SU-DHL-6 (cell line): ENCODE measurements around the gene GSTA5.
A peak's percentile ranks its signal among the peaks of the same experiment; 100 is the strongest.
"Not testable (repeated sequence)": the region's sequence is repeated elsewhere in the genome, so short reads cannot be mapped to it uniquely, and the experiment has no call there.

Source experiments
- H2AFZ ChIP-seq: fragments of 200-600 bp; sonication (generic); 2 replicates; pipeline ENCODE4 v1.6.1; 2014; ENCODE audit warnings: low read depth, mild to moderate bottlenecking, moderate library complexity, mixed read lengths, antibody characterized with exemption, low read length; ENCODE audit not compliant: severe bottlenecking
- H3F3A ChIP-seq: fragments of 200-600 bp; shearing (Covaris generic); 2 replicates; pipeline ENCODE4 v1.6.0; 2016; ENCODE audit warnings: antibody characterized with exemption, mild to moderate bottlenecking; ENCODE audit not compliant: insufficient read depth
- H3K27ac ChIP-seq: fragments of 200-600 bp; sonication (generic); 2 replicates; pipeline ENCODE4 v1.5.1; 2016; ENCODE audit warnings: low read depth, mild to moderate bottlenecking, low read length, moderate library complexity, mixed read lengths
- H3K27me3 ChIP-seq: fragments of 200-600 bp; sonication (generic), shearing (Covaris generic); 2 replicates; pipeline ENCODE4 v1.6.0; 2014; ENCODE audit warnings: mild to moderate bottlenecking, low read length
- H3K36me3 ChIP-seq: fragments of 200-600 bp; sonication (generic); 2 replicates; pipeline ENCODE4 v1.6.1; 2014; ENCODE audit warnings: mild to moderate bottlenecking, low read length, mixed read lengths
- H3K4me2 ChIP-seq: fragments of 300-600, 200-600 bp; shearing (Covaris generic), sonication (generic); 2 replicates; pipeline ENCODE4 v1.6.0; 2014; ENCODE audit warnings: low read length, low read depth, mild to moderate bottlenecking; ENCODE audit not compliant: poor library complexity, severe bottlenecking
- H3K4me3 ChIP-seq: fragments of 200-600 bp; sonication (generic); 2 replicates; pipeline ENCODE4 v1.5.1; 2014; ENCODE audit warnings: antibody characterized with exemption, low read length, mild to moderate bottlenecking, mixed read lengths; ENCODE audit not compliant: insufficient read depth, poor library complexity, severe bottlenecking
- H3K79me2 ChIP-seq: fragments of 200-600 bp; sonication (generic); 2 replicates; pipeline ENCODE4 v1.6.1; 2014; ENCODE audit warnings: mild to moderate bottlenecking, low read length, moderate library complexity; ENCODE audit not compliant: insufficient read depth
- H3K9ac ChIP-seq: fragments of 200-600 bp; sonication (generic); 2 replicates; pipeline ENCODE4 v1.7.0; 2014; ENCODE audit warnings: mild to moderate bottlenecking, low read length
- H3K9me2 ChIP-seq: fragments of 200-600 bp; sonication (generic); replicated peaks from 2 replicates; pipeline ENCODE4 v1.6.1; 2014; ENCODE audit warnings: low read length; ENCODE audit not compliant: insufficient read depth
- H3K9me3 ChIP-seq: fragments of 200-600 bp; sonication (generic); 2 replicates; pipeline ENCODE4 v1.6.1; 2014; ENCODE audit warnings: low read length, mixed read lengths; ENCODE audit not compliant: insufficient read depth
- H4K20me1 ChIP-seq: fragments of 200-600 bp; sonication (generic); 2 replicates; pipeline ENCODE4 v1.6.1; 2014; ENCODE audit warnings: low read depth, mild to moderate bottlenecking, antibody characterized with exemption, low read length, moderate library complexity, mixed read lengths
- EZH2phosphoT487 ChIP-seq: fragments of 200-600 bp; sonication (generic), shearing (Covaris generic); conservative IDR thresholded peaks from 2 replicates; pipeline ENCODE4 v1.6.1; 2018; ENCODE audit warnings: mild to moderate bottlenecking, antibody characterized with exemption, low read length, moderate library complexity, mixed read lengths
- TF ChIP-seq, protein P1 (sequence below): fragments of 200-600 bp; sonication (generic); IDR thresholded peaks from one replicate; pipeline ENCODE4 v1.5.1; 2017; ENCODE audit warnings: antibody characterized with exemption, mild to moderate bottlenecking, low read length, moderate library complexity; ENCODE audit not compliant: insufficient read depth, poor library complexity, severe bottlenecking

The GSTA5 gene

DNA sequence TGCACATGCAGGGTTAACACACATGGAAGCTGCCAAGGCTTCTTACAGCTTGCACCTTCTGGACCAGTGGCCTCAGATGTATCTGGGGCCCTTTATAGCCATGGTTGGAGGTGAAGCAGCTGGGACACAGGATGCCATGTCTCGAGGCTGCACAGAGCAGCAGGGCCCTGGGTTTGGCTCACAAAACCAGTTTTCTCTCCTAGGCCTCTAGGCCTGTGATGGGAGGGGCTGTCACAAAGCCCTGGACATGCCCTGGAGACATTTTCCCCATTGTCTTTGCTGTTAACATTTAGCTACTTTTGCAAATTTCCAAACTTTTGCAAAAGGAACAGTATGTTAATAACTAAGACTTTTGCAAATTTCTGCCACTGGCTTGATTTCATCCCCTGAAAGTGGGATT, 18.8 kb downstream of the GSTA5 start:
- H3K4me2 ChIP-seq: no peak overlapping the region
- no peaks in the 10 kb centered on the region for H3K9me2 ChIP-seq
- TF ChIP-seq, protein P1, sequence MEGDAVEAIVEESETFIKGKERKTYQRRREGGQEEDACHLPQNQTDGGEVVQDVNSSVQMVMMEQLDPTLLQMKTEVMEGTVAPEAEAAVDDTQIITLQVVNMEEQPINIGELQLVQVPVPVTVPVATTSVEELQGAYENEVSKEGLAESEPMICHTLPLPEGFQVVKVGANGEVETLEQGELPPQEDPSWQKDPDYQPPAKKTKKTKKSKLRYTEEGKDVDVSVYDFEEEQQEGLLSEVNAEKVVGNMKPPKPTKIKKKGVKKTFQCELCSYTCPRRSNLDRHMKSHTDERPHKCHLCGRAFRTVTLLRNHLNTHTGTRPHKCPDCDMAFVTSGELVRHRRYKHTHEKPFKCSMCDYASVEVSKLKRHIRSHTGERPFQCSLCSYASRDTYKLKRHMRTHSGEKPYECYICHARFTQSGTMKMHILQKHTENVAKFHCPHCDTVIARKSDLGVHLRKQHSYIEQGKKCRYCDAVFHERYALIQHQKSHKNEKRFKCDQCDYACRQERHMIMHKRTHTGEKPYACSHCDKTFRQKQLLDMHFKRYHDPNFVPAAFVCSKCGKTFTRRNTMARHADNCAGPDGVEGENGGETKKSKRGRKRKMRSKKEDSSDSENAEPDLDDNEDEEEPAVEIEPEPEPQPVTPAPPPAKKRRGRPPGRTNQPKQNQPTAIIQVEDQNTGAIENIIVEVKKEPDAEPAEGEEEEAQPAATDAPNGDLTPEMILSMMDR: no peak
- TF ChIP-seq EZH2phosphoT487: no peak
- no peaks in the 10 kb centered on the region for H3K36me3 ChIP-seq
- no peak overlapping the region for H3K9ac ChIP-seq
- H3K4me3 ChIP-seq: no peak overlapping the region
- H2AFZ ChIP-seq: no peak overlapping the region
- no peaks in the 10 kb centered on the region for H3K9me3 ChIP-seq
- no peak overlapping the region for H3K27ac ChIP-seq
- no peaks in the 10 kb centered on the region for H4K20me1 ChIP-seq
- no peaks in the 10 kb centered on the region for H3F3A ChIP-seq
- H3K27me3 ChIP-seq: no peaks in the 10 kb centered on the region
- H3K79me2 ChIP-seq: no peaks in the 10 kb centered on the region

DNA sequence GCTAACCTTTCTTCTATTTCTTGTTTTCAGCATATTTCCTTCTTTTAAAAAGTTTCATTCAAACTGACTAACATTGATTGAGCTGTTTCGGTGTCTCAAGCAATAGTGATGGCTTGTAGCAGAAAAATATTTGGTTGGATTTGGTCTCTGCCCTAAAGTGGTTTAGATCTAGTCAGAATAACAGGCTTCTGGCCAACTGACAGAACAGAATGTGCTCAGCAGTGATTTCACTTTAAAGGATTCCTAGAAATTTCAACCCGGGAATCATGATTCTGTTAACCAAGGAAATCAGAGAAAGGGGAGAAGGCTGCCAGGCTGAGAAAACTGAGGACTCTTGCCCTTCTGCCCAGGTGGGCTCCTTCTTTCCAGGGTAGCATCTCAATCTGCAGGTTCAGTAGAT, 20.4 kb downstream of the GSTA5 start:
- Histone ChIP-seq H3K4me2 (no peak overlapping the region), H3K9me2 (no peaks in the 10 kb centered on the region)

DNA sequence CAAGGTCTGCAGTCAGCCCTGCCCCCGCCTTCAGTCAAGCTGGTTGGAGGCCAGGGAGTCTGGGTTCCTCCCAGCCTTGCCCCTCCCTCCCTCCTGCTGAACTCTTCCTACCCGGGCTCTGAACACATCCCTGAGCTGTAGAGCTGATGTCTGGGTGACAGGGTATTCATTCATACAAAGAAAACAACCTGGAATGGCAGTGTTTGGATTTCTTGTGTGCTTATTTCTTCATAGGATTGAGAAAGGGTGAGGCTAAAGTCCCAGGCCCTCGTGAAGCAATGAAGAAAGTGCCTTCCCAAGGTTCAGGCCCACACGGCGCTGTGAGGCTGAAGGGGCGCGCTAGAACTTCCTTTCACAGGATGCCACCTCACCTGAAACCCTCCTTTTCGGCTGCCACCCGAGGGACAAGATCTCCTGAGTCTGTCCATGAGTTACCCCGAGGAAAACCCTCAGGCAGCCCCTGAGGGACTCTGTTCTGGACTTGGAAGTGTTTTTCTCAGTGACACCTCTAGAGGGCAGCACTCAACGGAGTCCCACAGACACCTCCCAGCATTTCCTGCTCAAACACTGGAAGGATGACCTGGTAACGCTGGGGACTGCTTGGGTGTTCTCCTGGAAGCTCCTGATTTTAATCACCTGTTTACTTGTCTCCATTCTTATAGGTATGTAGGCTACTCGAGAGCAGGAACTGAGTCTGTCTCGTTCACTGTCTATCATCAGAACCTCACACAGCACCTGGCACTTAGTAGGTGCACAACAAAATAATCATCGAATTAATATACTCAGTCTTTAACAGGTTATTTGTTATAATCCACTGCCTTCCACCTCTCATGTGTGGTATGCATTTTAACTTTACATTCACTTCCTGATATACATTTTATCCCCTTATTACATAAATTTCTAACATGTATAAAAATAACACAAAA, 25.2 kb downstream of the GSTA5 start:
- H2AFZ ChIP-seq: no peak overlapping the region

More for the DNA sequence above, 20.4 kb downstream of the GSTA5 start:
- Histone ChIP-seq H3F3A (no peaks in the 10 kb centered on the region), H2AFZ (no peak overlapping the region), H3K27me3 (no peaks in the 10 kb centered on the region), H3K9me3 (no peaks in the 10 kb centered on the region), H3K36me3 (no peaks in the 10 kb centered on the region), H3K27ac (no peak overlapping the region), H3K79me2 (no peaks in the 10 kb centered on the region), H3K9ac (no peak overlapping the region), H4K20me1 (no peaks in the 10 kb centered on the region), H3K4me3 (no peak overlapping the region)
- no peak for TF ChIP-seq EZH2phosphoT487
- TF ChIP-seq, protein P1: no peak

DNA sequence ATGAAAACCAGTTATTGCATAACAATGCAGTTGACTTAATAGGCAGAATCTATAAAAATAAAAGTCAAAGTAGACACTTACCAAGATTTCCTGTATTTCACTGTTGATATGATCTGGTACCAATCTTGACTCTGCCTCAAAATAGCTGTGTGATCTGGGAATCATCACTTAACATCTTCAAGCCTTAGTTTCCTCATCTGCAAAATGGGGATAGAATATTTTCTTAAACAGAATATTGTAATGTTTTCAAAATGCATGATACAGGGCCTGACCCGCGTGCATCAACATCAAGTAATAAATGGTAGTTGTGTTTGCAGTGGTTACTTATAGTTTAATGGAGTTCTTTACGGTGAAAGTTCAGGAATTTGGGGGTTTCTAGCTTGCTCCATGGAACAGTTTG, 26.1 kb downstream of the GSTA5 start:
- H4K20me1 ChIP-seq, H3K4me3 ChIP-seq, H3K27ac ChIP-seq, H3K36me3 ChIP-seq, H3K27me3 ChIP-seq, H3K9me3 ChIP-seq, H3K79me2 ChIP-seq, H3K4me2 ChIP-seq, H3K9me2 ChIP-seq, H3F3A ChIP-seq, H2AFZ ChIP-seq, H3K9ac ChIP-seq: not testable (repeated sequence)

More for the DNA sequence above, 25.2 kb downstream of the GSTA5 start:
- TF ChIP-seq, protein P1: peak; percentile 97
- TF ChIP-seq EZH2phosphoT487: no peak
- H3K27me3 ChIP-seq: no peaks in the 10 kb centered on the region
- H3F3A ChIP-seq: no peaks in the 10 kb centered on the region
- no peaks in the 10 kb centered on the region for H3K36me3 ChIP-seq
- no peak overlapping the region for H3K4me2 ChIP-seq
- H4K20me1 ChIP-seq: no peaks in the 10 kb centered on the region
- H3K4me3 ChIP-seq: no peak overlapping the region
- H3K27ac ChIP-seq: no peak overlapping the region
- H3K9ac ChIP-seq: no peak overlapping the region
- no peaks in the 10 kb centered on the region for H3K79me2 ChIP-seq
- H3K9me3 ChIP-seq: no peaks in the 10 kb centered on the region
- H3K9me2 ChIP-seq: no peaks in the 10 kb centered on the region

DNA sequence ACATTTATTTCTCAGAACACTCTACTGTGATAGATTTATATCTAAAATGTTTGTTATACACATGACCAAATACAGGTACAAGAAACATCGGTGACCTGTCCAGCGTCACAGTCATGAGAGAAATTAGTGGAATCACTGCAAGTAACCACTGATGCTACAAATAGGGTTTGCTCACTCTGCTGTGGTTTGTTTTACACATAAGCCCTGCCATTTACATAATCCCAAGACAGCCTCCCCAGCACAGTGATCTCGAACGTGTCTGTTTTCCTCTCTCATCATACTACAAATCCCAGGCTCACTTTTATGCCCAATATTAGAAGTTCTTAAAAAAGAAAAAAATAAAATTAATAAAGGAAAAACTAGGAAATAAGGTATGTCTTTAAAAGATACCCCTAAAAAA, 30.8 kb downstream of the GSTA5 start:
- H3K79me2 ChIP-seq, H3K9me2 ChIP-seq, H3K4me3 ChIP-seq, H2AFZ ChIP-seq, H3K27ac ChIP-seq, H3K4me2 ChIP-seq, H3K9ac ChIP-seq, H3K36me3 ChIP-seq, H3K27me3 ChIP-seq, H3F3A ChIP-seq, H4K20me1 ChIP-seq, H3K9me3 ChIP-seq: not testable (repeated sequence)
